ENCODE measurements around the gene SCPEP1.

- TF ChIP-seq POLR2A (IDR thresholded peaks at IDR 0.05; ENCODE audit: low read depth) (no peak), EP300 (IDR thresholded peaks at IDR 0.05) (no peak), CTCF (IDR thresholded peaks at IDR 0.05) (no peak), POLR2AphosphoS5 (IDR thresholded peaks at IDR 0.05) (no peak)
Observed at GRCh38 chr17:57010487-57010886, 32.6 kb downstream of the SCPEP1 start.
